PC-3 (cell line): Measurements from ENCODE around the gene FAM83F.

Source experiments
- EZH2 ChIP-seq: fragments of 300-600 bp; sonication (generic); IDR thresholded peaks from one replicate; pipeline ENCODE4 v1.6.1; 2017; ENCODE audit warnings: antibody characterized with exemption, mild to moderate bottlenecking, low read length; ENCODE audit not compliant: unreplicated experiment
- TF ChIP-seq, protein P1 (sequence below): fragments of 300-600 bp; sonication (generic); conservative IDR thresholded peaks from 2 replicates; pipeline ENCODE4 v1.5.1; 2017; ENCODE audit warnings: antibody characterized with exemption, low read depth, mild to moderate bottlenecking, low read length

DNA sequence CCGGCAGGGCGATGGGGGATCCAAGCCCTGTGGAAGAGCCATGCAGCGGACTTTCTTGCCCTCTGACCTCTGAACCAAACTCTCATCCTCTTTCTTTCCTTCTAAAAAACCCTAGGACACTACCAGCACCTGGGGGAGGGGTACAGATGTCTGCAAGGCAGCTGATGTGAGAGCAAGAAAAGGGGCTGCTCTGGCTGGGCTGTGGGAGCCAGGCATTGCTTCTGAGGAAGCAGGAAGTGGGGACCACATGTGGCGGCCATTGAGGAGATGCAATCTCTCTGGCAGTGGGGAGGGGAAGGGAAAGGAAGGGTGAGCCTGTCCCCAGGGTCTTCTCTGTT is 36.0 kb downstream of the FAM83F start:
- TF ChIP-seq, protein P1, sequence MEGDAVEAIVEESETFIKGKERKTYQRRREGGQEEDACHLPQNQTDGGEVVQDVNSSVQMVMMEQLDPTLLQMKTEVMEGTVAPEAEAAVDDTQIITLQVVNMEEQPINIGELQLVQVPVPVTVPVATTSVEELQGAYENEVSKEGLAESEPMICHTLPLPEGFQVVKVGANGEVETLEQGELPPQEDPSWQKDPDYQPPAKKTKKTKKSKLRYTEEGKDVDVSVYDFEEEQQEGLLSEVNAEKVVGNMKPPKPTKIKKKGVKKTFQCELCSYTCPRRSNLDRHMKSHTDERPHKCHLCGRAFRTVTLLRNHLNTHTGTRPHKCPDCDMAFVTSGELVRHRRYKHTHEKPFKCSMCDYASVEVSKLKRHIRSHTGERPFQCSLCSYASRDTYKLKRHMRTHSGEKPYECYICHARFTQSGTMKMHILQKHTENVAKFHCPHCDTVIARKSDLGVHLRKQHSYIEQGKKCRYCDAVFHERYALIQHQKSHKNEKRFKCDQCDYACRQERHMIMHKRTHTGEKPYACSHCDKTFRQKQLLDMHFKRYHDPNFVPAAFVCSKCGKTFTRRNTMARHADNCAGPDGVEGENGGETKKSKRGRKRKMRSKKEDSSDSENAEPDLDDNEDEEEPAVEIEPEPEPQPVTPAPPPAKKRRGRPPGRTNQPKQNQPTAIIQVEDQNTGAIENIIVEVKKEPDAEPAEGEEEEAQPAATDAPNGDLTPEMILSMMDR, result no peak
- no peak for TF ChIP-seq EZH2
